SU-DHL-6 (cell line): ENCODE data around the gene GALNT9.

Source experiments
- H2AFZ ChIP-seq: fragments of 200-600 bp; sonication (generic); 2 replicates; pipeline ENCODE4 v1.6.1; 2014; ENCODE audit warnings: low read depth, mild to moderate bottlenecking, moderate library complexity, mixed read lengths, antibody characterized with exemption, low read length; ENCODE audit not compliant: severe bottlenecking
- H3F3A ChIP-seq: fragments of 200-600 bp; shearing (Covaris generic); 2 replicates; pipeline ENCODE4 v1.6.0; 2016; ENCODE audit warnings: antibody characterized with exemption, mild to moderate bottlenecking; ENCODE audit not compliant: insufficient read depth
- H3K27ac ChIP-seq: fragments of 200-600 bp; sonication (generic); 2 replicates; pipeline ENCODE4 v1.5.1; 2016; ENCODE audit warnings: low read depth, mild to moderate bottlenecking, low read length, moderate library complexity, mixed read lengths
- H3K27me3 ChIP-seq: fragments of 200-600 bp; sonication (generic), shearing (Covaris generic); 2 replicates; pipeline ENCODE4 v1.6.0; 2014; ENCODE audit warnings: mild to moderate bottlenecking, low read length
- H3K36me3 ChIP-seq: fragments of 200-600 bp; sonication (generic); 2 replicates; pipeline ENCODE4 v1.6.1; 2014; ENCODE audit warnings: mild to moderate bottlenecking, low read length, mixed read lengths
- H3K4me2 ChIP-seq: fragments of 300-600, 200-600 bp; shearing (Covaris generic), sonication (generic); 2 replicates; pipeline ENCODE4 v1.6.0; 2014; ENCODE audit warnings: low read length, low read depth, mild to moderate bottlenecking; ENCODE audit not compliant: poor library complexity, severe bottlenecking
- H3K4me3 ChIP-seq: fragments of 200-600 bp; sonication (generic); 2 replicates; pipeline ENCODE4 v1.5.1; 2014; ENCODE audit warnings: antibody characterized with exemption, low read length, mild to moderate bottlenecking, mixed read lengths; ENCODE audit not compliant: insufficient read depth, poor library complexity, severe bottlenecking
- H3K79me2 ChIP-seq: fragments of 200-600 bp; sonication (generic); 2 replicates; pipeline ENCODE4 v1.6.1; 2014; ENCODE audit warnings: mild to moderate bottlenecking, low read length, moderate library complexity; ENCODE audit not compliant: insufficient read depth
- H3K9ac ChIP-seq: fragments of 200-600 bp; sonication (generic); 2 replicates; pipeline ENCODE4 v1.7.0; 2014; ENCODE audit warnings: mild to moderate bottlenecking, low read length
- H3K9me2 ChIP-seq: fragments of 200-600 bp; sonication (generic); replicated peaks from 2 replicates; pipeline ENCODE4 v1.6.1; 2014; ENCODE audit warnings: low read length; ENCODE audit not compliant: insufficient read depth
- H3K9me3 ChIP-seq: fragments of 200-600 bp; sonication (generic); 2 replicates; pipeline ENCODE4 v1.6.1; 2014; ENCODE audit warnings: low read length, mixed read lengths; ENCODE audit not compliant: insufficient read depth
- H4K20me1 ChIP-seq: fragments of 200-600 bp; sonication (generic); 2 replicates; pipeline ENCODE4 v1.6.1; 2014; ENCODE audit warnings: low read depth, mild to moderate bottlenecking, antibody characterized with exemption, low read length, moderate library complexity, mixed read lengths
- CTCF ChIP-seq: fragments of 200-600 bp; sonication (generic); IDR thresholded peaks from one replicate; pipeline ENCODE4 v1.5.1; 2017; ENCODE audit warnings: antibody characterized with exemption, mild to moderate bottlenecking, low read length, moderate library complexity; ENCODE audit not compliant: insufficient read depth, poor library complexity, severe bottlenecking
- EZH2phosphoT487 ChIP-seq: fragments of 200-600 bp; sonication (generic), shearing (Covaris generic); conservative IDR thresholded peaks from 2 replicates; pipeline ENCODE4 v1.6.1; 2018; ENCODE audit warnings: mild to moderate bottlenecking, antibody characterized with exemption, low read length, moderate library complexity, mixed read lengths

The GALNT9 gene

GRCh38 chr12:132313182-132313581, 16.2 kb downstream of the GALNT9 start:
- no peak overlapping the region for H3K4me3 ChIP-seq
- no peaks in the 10 kb centered on the region for H3K27me3 ChIP-seq
- no peaks in the 10 kb centered on the region for H3F3A ChIP-seq
- no peak overlapping the region for H2AFZ ChIP-seq
- no peaks in the 10 kb centered on the region for H3K79me2 ChIP-seq
- no peaks in the 10 kb centered on the region for H4K20me1 ChIP-seq
- H3K36me3 ChIP-seq, result no peaks in the 10 kb centered on the region
- no peaks in the 10 kb centered on the region for H3K9me2 ChIP-seq
- no peak for TF ChIP-seq EZH2phosphoT487
- no peak for TF ChIP-seq CTCF
- H3K9ac ChIP-seq, result no peak overlapping the region
- no peaks in the 10 kb centered on the region for H3K9me3 ChIP-seq
- no peak overlapping the region for H3K27ac ChIP-seq
- no peak overlapping the region for H3K4me2 ChIP-seq

- no peak for TF ChIP-seq CTCF
- no peaks in the 10 kb centered on the region for H3K9me3 ChIP-seq
- no peaks in the 10 kb centered on the region for H3K36me3 ChIP-seq
- no peak overlapping the region for H3K9ac ChIP-seq
- no peaks in the 10 kb centered on the region for H3K9me2 ChIP-seq
- no peaks in the 10 kb centered on the region for H3K27me3 ChIP-seq
- no peaks in the 10 kb centered on the region for H3F3A ChIP-seq
- no peaks in the 10 kb centered on the region for H4K20me1 ChIP-seq
- H3K4me2 ChIP-seq, result no peak overlapping the region
- no peak overlapping the region for H2AFZ ChIP-seq
- no peak overlapping the region for H3K4me3 ChIP-seq
- H3K79me2 ChIP-seq, result no peaks in the 10 kb centered on the region
- no peak overlapping the region for H3K27ac ChIP-seq
These were observed 16.9 kb downstream of the GALNT9 start for GRCh38 chr12:132312516-132312915.

GRCh38 chr12:132311201-132311915, 18.0 kb downstream of the GALNT9 start:
- H3K79me2 ChIP-seq, result no peaks in the 10 kb centered on the region
- TF ChIP-seq EZH2phosphoT487 (no peak), CTCF (no peak)
- H3F3A ChIP-seq, result no peaks in the 10 kb centered on the region
- no peaks in the 10 kb centered on the region for H3K27me3 ChIP-seq
- no peaks in the 10 kb centered on the region for H3K9me3 ChIP-seq
- no peaks in the 10 kb centered on the region for H4K20me1 ChIP-seq
- no peak overlapping the region for H3K27ac ChIP-seq
- H3K9ac ChIP-seq, result no peak overlapping the region
- H3K9me2 ChIP-seq, result no peaks in the 10 kb centered on the region
- no peak overlapping the region for H2AFZ ChIP-seq
- no peak overlapping the region for H3K4me2 ChIP-seq
- H3K36me3 ChIP-seq, result no peaks in the 10 kb centered on the region
- H3K4me3 ChIP-seq, result no peak overlapping the region
